ENCODE results near the gene POLR1A.

Gene POLR1A

GRCh38 chr2:86079981-86080911 lies 25.4 kb downstream of the POLR1A start:
- TF ChIP-seq CTCF (IDR thresholded peaks at IDR 0.05; ENCODE audit: low read depth, low read length, missing control alignments), result peak; percentile 84
- H3K4me3 ChIP-seq (ENCODE audit: low read depth, low read length), result no peak overlapping the region
- DNase-seq (ENCODE audit: low read depth), result no peak
- in situ Hi-C loops (cut with HindIII; ENCODE audit: low sequenced_read_pairs), result loop anchor here (5.0 to 25.0 kb wide), 2 partner anchors 328 to 368 kb away; partner anchors contain the start of gene ATOH8

- no peak overlapping the region for H3K4me3 ChIP-seq (ENCODE audit: low read depth, low read length)
- in situ Hi-C loops (cut with HindIII; ENCODE audit: low sequenced_read_pairs), result loop anchor here (25.0 kb wide), 1 partner anchor 367 kb away; no protein-coding TSS in a partner anchor
- peak; percentile 81 for TF ChIP-seq CTCF (IDR thresholded peaks at IDR 0.05; ENCODE audit: low read depth, low read length, missing control alignments)
- DNase-seq (ENCODE audit: low read depth), result peak; percentile 47
These were observed 26.7 kb downstream of the POLR1A start for GRCh38 chr2:86078774-86079545.

DNA sequence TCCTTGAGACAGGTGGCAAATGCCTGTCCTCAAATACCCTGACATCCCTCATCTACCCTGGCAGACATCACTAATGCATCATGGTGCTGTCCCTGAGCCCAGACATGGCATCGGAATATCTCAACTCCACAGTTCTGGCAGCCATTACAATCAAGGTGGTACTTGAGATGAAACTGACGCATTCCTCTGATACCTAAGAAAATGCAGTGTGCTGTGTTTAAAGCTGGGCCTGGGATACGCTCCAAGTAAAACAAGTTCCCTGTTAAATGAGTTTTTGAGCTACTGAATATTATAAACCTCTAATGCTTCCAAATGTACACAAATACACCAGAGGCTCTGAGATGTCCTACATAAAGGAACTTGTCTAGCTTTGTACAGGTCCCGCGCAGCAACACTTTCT lies 29.8 kb downstream of the POLR1A start:
- DNase-seq (ENCODE audit: low read depth), result no peak
- H3K4me3 ChIP-seq (ENCODE audit: low read depth, low read length), result no peak overlapping the region
- TF ChIP-seq CTCF (IDR thresholded peaks at IDR 0.05; ENCODE audit: low read depth, low read length, missing control alignments), result no peak
- in situ Hi-C loops (cut with HindIII; ENCODE audit: low sequenced_read_pairs), result loop anchor here (25.0 kb wide), 1 partner anchor 364 kb away; no protein-coding TSS in a partner anchor

GRCh38 chr2:86074811-86075210 lies 30.9 kb downstream of the POLR1A start:
- DNase-seq (ENCODE audit: low read depth), result no peak
- H3K4me3 ChIP-seq (ENCODE audit: low read depth, low read length), result no peak overlapping the region
- TF ChIP-seq CTCF (IDR thresholded peaks at IDR 0.05; ENCODE audit: low read depth, low read length, missing control alignments), result no peak
- in situ Hi-C loops (cut with HindIII; ENCODE audit: low sequenced_read_pairs), result loop anchor here (25.0 kb wide), 1 partner anchor 363 kb away; no protein-coding TSS in a partner anchor

GRCh38 chr2:86074256-86074655 lies 31.4 kb downstream of the POLR1A start:
- no peak for TF ChIP-seq CTCF (IDR thresholded peaks at IDR 0.05; ENCODE audit: low read depth, low read length, missing control alignments)
- H3K4me3 ChIP-seq (ENCODE audit: low read depth, low read length), result no peak overlapping the region
- in situ Hi-C loops (cut with HindIII; ENCODE audit: low sequenced_read_pairs), result no loop called here
- DNase-seq (ENCODE audit: low read depth), result no peak

DNA sequence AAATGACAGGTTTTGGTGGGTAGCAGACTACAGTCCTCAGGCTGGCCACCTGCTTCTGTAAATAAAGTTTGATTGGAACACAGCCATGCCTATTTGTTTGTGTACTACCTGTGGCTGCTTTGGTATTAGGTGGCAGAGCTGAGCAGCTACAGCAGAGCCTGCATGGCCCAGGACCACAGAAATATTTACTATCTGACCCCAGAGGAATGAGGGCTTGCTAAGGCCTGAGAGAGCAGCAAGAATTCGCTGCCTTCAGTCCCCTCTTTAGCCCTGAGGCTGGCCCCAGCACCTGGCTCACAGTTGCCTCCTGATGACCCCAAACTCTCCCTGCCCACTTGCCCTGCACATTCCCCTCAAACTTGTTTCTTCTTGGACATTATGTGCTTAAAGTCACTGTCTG lies 32.5 kb downstream of the POLR1A start:
- no peak overlapping the region for H3K4me3 ChIP-seq (ENCODE audit: low read depth, low read length)
- no peak for DNase-seq (ENCODE audit: low read depth)
- in situ Hi-C loops (cut with HindIII; ENCODE audit: low sequenced_read_pairs), result no loop called here
- TF ChIP-seq CTCF (IDR thresholded peaks at IDR 0.05; ENCODE audit: low read depth, low read length, missing control alignments), result no peak
